K562 (cell line): Measurements from ENCODE around the gene SENP8. TPM values are rescaled to one million over a fixed set of nuclear protein-coding genes. Genes with fewer than 3 reads are reported as not detected.

Experiments
- BDP1 ChIP-seq: IDR thresholded peaks from 3 replicates; pipeline ENCODE4 v1.6.1; 2011; ENCODE audit not compliant: insufficient read length, insufficient read depth
- CBX3 ChIP-seq, 2 experiments: IDR thresholded peaks; 1 replicate in 1 of 2; 2 replicates in 1 of 2; pipeline ENCODE4 v1.6.1; 2012; ENCODE audit warnings: inconsistent platforms in 2 of 2, low read length in 2 of 2, borderline replicate concordance in 1 of 2, control low read depth in 1 of 2
- CREB3 ChIP-seq: fragments of 450-650 bp; conservative IDR thresholded peaks from 2 replicates; pipeline ENCODE4 v1.6.1; 2016; ENCODE audit warnings: missing genetic modification characterization, low read depth, mild to moderate bottlenecking, missing compliant biosample characterization, moderate library complexity
- CREB3L1 ChIP-seq: fragments of 450-650 bp; IDR thresholded peaks from 2 replicates; pipeline ENCODE4 v1.6.1; 2014; ENCODE audit warnings: low read depth, mild to moderate bottlenecking, moderate library complexity, borderline replicate concordance
- CTCFL ChIP-seq: IDR thresholded peaks from 2 replicates; pipeline ENCODE4 v1.6.1; 2011; ENCODE audit warnings: borderline replicate concordance, low read depth, mild to moderate bottlenecking, moderate library complexity, low read length; ENCODE audit not compliant: insufficient read depth, poor library complexity, severe bottlenecking
- FIP1L1 ChIP-seq: fragments of 200-400 bp; formaldehyde crosslinking; IDR thresholded peaks from 2 replicates; pipeline ENCODE4 v1.6.1; 2018; ENCODE audit warnings: mild to moderate bottlenecking, low read depth, low read length; ENCODE audit not compliant: poor library complexity, severe bottlenecking
- HDAC1 ChIP-seq, 2 experiments: fragments of 450-650 bp; IDR thresholded peaks; 2 replicates each; pipeline ENCODE4 v1.6.1; 2016 to 2017; ENCODE audit warnings: inconsistent platforms in 1 of 2, mild to moderate bottlenecking in 1 of 2, moderate library complexity in 1 of 2
- HMGN3 ChIP-seq: IDR thresholded peaks from 2 replicates; pipeline ENCODE4 v1.6.1; 2011; ENCODE audit warnings: borderline replicate concordance, low read depth, mild to moderate bottlenecking, mixed read lengths, low read length; ENCODE audit not compliant: insufficient read length; ENCODE audit errors: extremely low read depth
- ILF3 ChIP-seq: fragments of 450-650 bp; IDR thresholded peaks from 2 replicates; pipeline ENCODE4 v1.6.1; 2018; ENCODE audit warnings: antibody characterized with exemption, mild to moderate bottlenecking, moderate library complexity, borderline replicate concordance
- JUND ChIP-seq, 2 experiments: IDR thresholded peaks; 2 replicates in 1 of 2; 3 replicates in 1 of 2; pipeline ENCODE4 v1.6.1; 2011; ENCODE audit warnings: borderline replicate concordance in 2 of 2, low read depth in 2 of 2, low read length in 2 of 2, improper control_type of control experiment in 1 of 2, missing biosample characterization in 1 of 2, missing genetic modification characterization in 1 of 2, missing genetic modification reagents in 1 of 2
- KDM5B ChIP-seq: fragments of 200-600 bp; sonication (generic); IDR thresholded peaks from 2 replicates; pipeline ENCODE4 v1.6.1; 2012; ENCODE audit warnings: low read depth, mild to moderate bottlenecking, moderate library complexity, low read length, control low read depth, inconsistent platforms; ENCODE audit not compliant: insufficient replicate concordance
- NONO ChIP-seq, 2 experiments: fragments of 200-400 bp in 1 of 2; fragments of 450-650 bp in 1 of 2; formaldehyde crosslinking in 1 of 2; IDR thresholded peaks; 2 replicates each; pipeline ENCODE4 v1.6.1; 2017; ENCODE audit warnings: low read depth in 2 of 2, mild to moderate bottlenecking in 2 of 2, moderate library complexity in 2 of 2, low read length in 1 of 2
- PHF8 ChIP-seq: fragments of 200-600 bp; sonication (generic); IDR thresholded peaks from 2 replicates; pipeline ENCODE4 v1.6.1; 2012; ENCODE audit warnings: mixed run types, mild to moderate bottlenecking, inconsistent platforms, low read length, moderate library complexity, borderline replicate concordance
- RBM15 ChIP-seq: fragments of 200-400 bp; formaldehyde crosslinking; IDR thresholded peaks from 2 replicates; pipeline ENCODE4 v1.6.1; 2018; ENCODE audit warnings: mild to moderate bottlenecking, low read length, moderate library complexity; ENCODE audit not compliant: insufficient read depth
- RNF2 ChIP-seq: sonication (generic); IDR thresholded peaks from 2 replicates; pipeline ENCODE4 v1.6.1; 2016
- SETDB1 ChIP-seq: IDR thresholded peaks from one replicate; pipeline ENCODE4 v1.6.1; 2012; ENCODE audit warnings: low read length, control low read depth, inconsistent platforms
- ZBTB7A ChIP-seq: IDR thresholded peaks from 2 replicates; pipeline ENCODE4 v1.6.1; 2011; ENCODE audit warnings: low read depth, mild to moderate bottlenecking, low read length, moderate library complexity, borderline replicate concordance; ENCODE audit not compliant: control insufficient read depth
- ZHX1 ChIP-seq: fragments of 150-350 bp; conservative IDR thresholded peaks from 2 replicates; pipeline ENCODE4 v1.6.1; 2014; ENCODE audit warnings: low read length
- ZNF780A ChIP-seq: fragments of 250-450 bp; sonication (Bioruptor Pico); IDR thresholded peaks from 2 replicates; pipeline ENCODE4 v1.5.0; 2021; ENCODE audit warnings: mild to moderate bottlenecking
- polyA plus RNA-seq, 8 experiments: library from polyadenylated mRNA; depleted of rRNA in 4 of 8; stranded (reverse) in 5 of 8; unstranded in 3 of 8; fragments of >200 nt; fragmentation: Nextera tagmentation in 2 of 8; fragmentation: Illumina TruSeq in 1 of 8; extraction: Ambion mirVana in 2 of 8; extraction: Trizol in 1 of 8; gene quantifications; 2 replicates each; pipeline versions ENCODE4 v1.2.1 to v1.2.3, GENCODE V29; 2011 to 2014; ENCODE audit warnings: inconsistent platforms in 1 of 8, missing spikeins in 1 of 8
- total RNA-seq, 7 experiments: library from RNA; depleted of rRNA in 6 of 7; stranded (reverse); fragments of >200 nt in 6 of 7; fragmentation: Illumina TruSeq in 2 of 7; extraction: Trizol in 2 of 7; gene quantifications; 2 replicates each; pipeline versions ENCODE4 v1.2.1 to v1.2.3, GENCODE V29; 2011 to 2021; ENCODE audit warnings: low replicate concordance in 1 of 7

Gene SENP8
- total and polyA plus RNA-seq, 9 of the 15 experiments (the other 6 are each of a cell fraction or from before 2014, with no cell fraction given): 1.4 to 5.4 (median 2.4) TPM

- no peak for TF ChIP-seq JUND (IDR thresholded peaks at IDR 0.05; ENCODE audit: borderline replicate concordance, low read depth, low read length)
- TF ChIP-seq JUND (tag; IDR thresholded peaks at IDR 0.05; ENCODE audit: borderline replicate concordance, low read depth, low read length): no peak
- TF ChIP-seq ZHX1: no peak
- TF ChIP-seq HDAC1 (IDR thresholded peaks at IDR 0.05): peak in 1 of 2 experiments; percentile 51; a peak in 2 of 4 replicates
- no peak for TF ChIP-seq BDP1
- no peak for TF ChIP-seq SETDB1
- TF ChIP-seq CTCFL: no peak
- TF ChIP-seq RBM15: no peak
- TF ChIP-seq CREB3L1: no peak
- TF ChIP-seq FIP1L1: peak; percentile 37
- TF ChIP-seq ZNF780A (CRISPR knock-in tag): no peak
- TF ChIP-seq CREB3 (tag): no peak
- TF ChIP-seq HMGN3: no peak
- peak; percentile 25; the same call in 1 of the 2 replicates for TF ChIP-seq RNF2
- TF ChIP-seq ZBTB7A: peak; percentile 59; the same call in 1 of the 2 replicates
- peak; percentile 79 for TF ChIP-seq PHF8
- TF ChIP-seq NONO (IDR thresholded peaks at IDR 0.05; ENCODE audit: low read depth in 2 of 2, low read length in 1 of 2): peak; percentile 29 to 61; a peak in 2 of 4 replicates
- 0 out of 3 replicates have a peak, but pooled peaks of 1 of the 2 experiments have one; percentile 9 for TF ChIP-seq CBX3 (IDR thresholded peaks at IDR 0.05; ENCODE audit: borderline replicate concordance in 1 of 2, low read length in 2 of 2)
- peak; percentile 50 for TF ChIP-seq KDM5B
- no peak for TF ChIP-seq ILF3
These were observed 652 bp upstream of the SENP8 start (continued) for GRCh38 chr15:72117486-72118016.
